Activated CD4-positive, alpha-beta T cell treated with anti-CD3 and anti-CD28 coated beads for 48 hours (primary cell): ENCODE measurements around the gene RAB6A.

Experiments used
- DNase-seq: peaks from one replicate; pipeline ENCODE4 v3.0.0-alpha.2; 2020

Gene RAB6A

GRCh38 chr11:73652046-73652730 lies 108.7 kb downstream of the RAB6A start:
- DNase-seq: no peak

DNA sequence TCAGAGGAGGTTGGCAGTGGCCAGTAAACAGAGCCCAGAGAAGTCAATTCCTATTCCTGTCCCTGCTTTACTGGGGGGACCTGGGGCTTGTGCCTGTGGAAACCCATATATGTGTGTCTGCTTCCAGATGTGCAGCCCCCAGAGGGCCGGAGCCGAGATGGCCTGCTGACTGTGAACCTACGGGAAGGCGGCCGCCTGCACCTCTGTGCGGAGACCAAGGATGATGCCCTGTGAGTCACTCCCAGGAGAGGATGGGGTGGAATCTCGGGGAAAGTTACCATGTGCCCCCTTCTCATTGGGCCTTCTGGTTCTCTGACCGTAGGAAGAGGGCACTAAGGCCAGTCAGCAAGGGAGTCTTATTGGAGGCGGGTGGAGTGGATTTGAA lies 109.2 kb downstream of the RAB6A start:
- DNase-seq: no peak

GRCh38 chr11:73651252-73651651 lies 109.6 kb downstream of the RAB6A start:
- DNase-seq: no peak

GRCh38 chr11:73650400-73650799 lies 110.5 kb downstream of the RAB6A start:
- DNase-seq: no peak

DNA sequence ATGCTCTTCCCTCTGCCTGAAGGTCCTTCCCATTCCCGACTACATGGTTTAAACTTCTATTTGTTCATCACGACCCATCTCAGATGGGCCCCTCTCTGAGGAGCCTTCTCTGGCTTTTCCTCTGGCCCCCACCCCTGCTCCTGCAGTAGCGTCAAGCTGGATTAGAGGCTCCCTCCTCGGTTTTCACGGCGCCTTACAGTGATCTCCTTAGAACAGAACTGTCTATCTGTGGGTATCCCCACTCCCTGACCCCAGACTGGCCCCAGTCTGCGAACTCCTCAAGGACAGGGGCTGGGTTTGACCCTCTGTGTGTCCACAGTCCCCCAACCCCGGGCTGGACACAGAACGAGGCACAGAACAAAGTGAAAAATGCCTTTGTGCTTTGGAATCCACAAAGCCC lies 111.7 kb downstream of the RAB6A start:
- DNase-seq: no peak

DNA sequence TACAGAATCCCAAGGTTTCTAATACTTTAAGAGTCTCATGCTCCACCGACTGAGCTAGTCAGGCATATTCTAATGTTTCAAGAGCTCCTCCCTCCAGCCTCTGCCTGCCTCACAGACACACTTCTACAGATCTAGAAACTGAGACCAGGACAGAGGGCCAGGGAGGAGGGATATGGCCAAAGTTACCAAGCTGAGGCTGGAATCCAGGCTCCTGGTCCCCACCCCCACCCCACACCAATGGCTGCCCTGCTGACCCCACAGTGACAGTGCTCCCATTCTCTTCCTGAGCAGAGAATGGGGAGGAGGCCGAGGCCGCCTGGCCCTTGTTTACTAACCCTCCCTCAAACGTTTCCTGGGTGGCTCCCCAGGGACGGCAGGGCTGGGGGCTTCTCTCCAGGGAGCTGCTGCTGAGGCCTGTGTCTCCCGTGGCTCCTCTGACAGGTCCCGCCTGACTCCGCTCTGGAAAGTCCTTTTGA lies 112.3 kb downstream of the RAB6A start:
- DNase-seq: no peak

- no peak for DNase-seq
Measured at GRCh38 chr11:73648121-73648520, 112.8 kb downstream of the RAB6A start.

DNA sequence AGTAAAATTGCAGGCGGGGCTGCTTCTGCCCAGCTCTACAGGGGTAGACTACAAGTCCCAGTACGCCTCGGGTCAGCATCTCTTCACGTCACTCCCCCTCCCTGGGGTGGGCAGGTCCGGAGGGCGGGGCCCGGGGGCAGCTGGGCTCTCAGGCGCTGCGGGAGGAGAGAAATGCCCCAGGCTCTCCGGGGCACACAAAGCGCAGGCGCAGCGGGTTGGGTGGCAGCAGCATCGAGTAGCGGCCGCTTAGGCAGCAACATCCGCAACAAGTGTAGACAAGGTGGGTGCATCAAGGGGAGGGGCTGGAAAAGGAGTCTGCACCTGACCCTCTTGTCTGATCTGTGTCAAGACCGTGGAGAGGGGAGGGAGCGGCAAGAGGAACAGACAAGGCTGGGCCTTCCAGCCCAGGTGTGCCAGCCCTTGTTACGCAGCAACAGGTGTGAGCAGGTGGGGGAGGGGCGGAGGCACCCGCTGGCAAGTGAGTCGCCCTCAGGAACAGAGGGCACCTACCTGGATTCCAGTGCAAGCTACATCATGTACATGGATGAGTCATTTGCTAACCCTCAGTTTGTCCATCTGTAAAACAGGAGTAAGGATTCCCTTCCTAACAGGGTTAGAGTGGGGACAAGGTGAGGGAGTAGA lies 113.3 kb downstream of the RAB6A start:
- DNase-seq: peak; percentile 94

DNA sequence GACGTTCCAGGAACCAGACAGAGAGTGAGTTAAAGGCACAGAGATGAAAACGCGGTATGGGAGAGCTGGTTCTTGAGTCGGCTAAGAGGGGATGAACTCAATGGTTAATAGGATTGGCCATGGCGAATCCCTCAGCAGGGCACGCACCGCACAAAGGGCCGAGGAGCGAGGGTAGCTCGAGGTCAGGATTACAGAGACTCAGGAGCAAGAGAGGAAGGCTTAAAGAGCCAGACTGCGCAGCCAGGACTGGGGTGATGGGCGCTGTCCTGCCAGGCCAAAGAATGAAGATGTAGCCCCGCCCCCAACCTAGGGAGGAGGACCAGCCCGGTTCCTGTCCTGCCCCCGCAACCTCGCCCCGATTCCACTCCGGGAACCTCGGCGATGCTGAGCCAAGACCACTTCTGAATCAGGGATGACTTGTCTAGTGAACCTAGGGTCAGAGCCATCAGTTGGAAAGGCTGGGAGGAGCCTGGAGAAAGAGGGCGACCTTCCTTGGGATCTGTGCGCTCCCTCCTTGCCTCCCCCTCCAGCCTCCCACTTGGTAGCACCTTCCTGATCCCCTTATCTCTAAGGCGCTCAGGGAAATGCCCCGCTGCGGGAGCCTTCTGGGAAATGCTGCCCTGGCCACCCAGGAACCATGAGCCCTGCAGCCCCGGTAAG lies 114.8 kb downstream of the RAB6A start, which contains the start of gene PLEKHB1:
PLEKHB1 (plus strand) TSS at position 610 of the 660 bp plus-strand sequence; CDS start at position 638, 28 bp downstream.
- no peak for DNase-seq

DNA sequence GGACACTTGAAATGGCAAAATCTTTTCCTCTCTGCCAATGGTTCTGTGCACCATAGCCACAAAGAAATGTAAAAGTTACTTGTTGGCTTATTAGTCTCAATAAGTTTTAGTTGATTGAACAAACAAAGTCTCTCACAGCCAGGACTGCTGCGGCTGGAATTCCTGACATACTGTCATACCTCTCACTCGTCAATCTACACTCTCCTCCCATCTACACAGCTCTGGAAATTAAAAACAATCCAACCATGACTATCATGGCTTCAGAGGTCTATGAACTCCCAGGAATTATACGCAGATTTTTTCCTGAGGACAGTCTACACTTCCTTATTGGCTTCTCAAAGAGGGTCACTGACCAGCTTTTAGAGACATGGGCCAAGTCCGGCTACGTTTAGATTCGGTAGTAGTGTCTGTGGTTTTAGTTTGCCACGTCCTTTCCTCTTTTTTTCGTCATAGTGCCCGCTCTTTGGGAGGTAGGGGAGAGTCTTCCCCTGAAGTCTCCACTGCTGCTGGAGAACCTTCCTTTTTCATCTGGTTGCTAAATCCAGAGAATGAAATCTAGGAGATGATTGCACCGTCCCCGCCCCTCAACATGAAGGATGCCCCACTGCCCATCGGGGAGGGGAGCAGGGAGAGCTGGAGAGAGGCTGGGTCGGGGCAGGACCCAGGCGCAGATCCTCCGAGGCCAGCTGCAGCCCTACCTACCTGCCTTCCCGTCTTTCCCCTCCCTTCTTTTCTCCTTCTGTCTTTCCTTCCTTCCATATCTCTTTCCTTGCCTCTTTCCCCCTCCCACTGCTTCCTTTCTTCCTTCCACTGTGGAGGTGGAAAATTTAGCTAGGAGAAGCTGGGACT lies 115.5 kb downstream of the RAB6A start:
- DNase-seq: no peak

DNA sequence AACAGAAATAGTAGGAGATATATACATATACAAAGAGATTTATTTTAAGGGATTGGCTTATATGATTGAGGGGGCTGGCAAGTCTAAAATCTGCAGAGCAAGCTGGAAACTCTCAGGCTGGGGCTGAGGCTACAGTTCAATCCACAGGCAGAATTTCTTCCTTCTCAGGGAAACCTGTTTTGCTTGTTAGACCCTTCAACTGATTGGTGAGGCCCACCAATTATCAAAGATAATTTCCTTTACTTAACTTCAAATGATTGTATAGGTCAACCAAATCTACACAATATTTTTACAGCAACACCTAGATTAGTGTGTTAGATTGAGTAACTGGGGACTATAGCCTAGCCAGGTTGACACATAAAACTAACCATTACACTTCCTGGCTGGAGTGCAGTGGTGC lies 119.2 kb downstream of the RAB6A start:
- DNase-seq: no peak

GRCh38 chr11:73640592-73640991 lies 120.3 kb downstream of the RAB6A start:
- DNase-seq: no peak

DNA sequence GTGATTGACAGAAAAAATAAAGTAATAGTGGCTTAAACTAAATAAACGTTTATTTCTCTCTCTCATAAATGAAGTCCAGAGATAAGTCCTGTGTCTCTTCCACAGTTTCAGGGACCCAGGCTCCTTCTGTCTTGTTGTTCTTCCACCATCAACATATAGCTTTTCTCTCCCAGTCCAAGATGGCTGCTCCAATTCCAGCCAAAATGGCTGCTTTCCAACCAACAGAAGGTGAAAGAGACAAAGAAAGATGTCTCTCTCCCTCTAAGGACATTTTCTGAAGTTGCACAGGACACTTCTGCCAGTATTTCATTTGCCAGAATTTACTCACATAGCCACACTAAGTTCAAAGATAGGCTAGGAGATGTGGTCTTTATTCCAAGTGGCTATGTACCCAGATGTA lies 123.9 kb downstream of the RAB6A start:
- DNase-seq: no peak

DNA sequence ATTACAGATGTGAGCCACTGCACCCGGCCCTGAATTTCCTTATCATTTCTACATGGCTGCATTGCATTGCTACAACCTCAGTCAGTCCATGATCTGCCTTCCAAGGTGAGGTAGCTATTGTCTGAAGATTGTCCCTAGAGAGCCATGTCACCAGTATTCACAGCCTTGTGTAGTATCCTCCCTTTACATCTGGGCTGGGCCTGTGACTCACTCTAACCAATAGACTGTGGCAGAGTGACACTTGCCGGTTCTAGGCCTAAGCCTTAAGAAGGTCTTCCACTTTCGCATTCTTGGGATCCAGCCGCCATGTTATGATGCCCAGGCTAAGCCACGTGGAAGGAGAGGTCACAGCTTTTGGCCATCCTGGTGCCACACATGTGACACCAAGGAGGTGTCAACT lies 124.6 kb downstream of the RAB6A start:
- no peak for DNase-seq

- no peak for DNase-seq
Measured at GRCh38 chr11:73635721-73636120, 125.2 kb downstream of the RAB6A start.

- DNase-seq: no peak
Measured at GRCh38 chr11:73633999-73634398, 126.9 kb downstream of the RAB6A start.

GRCh38 chr11:73632996-73633395 lies 127.9 kb downstream of the RAB6A start:
- DNase-seq: no peak

DNA sequence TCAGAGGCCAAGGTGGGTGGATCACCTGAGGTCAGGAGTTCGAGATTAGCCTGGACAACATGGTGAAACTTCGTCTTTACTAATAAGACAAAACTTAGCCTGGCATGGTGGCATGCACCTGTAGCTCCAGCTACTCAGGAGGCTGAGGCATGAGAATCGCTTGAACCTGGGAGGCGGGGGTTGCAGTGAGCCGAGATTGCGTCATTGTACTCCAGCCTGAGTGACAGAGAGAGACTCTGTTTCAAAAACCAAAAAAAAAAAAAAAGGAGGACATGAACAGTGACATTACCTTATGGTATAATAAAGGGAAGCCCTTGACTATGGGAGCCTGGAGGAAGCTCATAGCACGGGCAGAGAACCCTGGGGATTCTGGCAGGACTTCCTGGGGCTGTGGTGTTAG lies 131.0 kb downstream of the RAB6A start:
- DNase-seq: no peak

DNA sequence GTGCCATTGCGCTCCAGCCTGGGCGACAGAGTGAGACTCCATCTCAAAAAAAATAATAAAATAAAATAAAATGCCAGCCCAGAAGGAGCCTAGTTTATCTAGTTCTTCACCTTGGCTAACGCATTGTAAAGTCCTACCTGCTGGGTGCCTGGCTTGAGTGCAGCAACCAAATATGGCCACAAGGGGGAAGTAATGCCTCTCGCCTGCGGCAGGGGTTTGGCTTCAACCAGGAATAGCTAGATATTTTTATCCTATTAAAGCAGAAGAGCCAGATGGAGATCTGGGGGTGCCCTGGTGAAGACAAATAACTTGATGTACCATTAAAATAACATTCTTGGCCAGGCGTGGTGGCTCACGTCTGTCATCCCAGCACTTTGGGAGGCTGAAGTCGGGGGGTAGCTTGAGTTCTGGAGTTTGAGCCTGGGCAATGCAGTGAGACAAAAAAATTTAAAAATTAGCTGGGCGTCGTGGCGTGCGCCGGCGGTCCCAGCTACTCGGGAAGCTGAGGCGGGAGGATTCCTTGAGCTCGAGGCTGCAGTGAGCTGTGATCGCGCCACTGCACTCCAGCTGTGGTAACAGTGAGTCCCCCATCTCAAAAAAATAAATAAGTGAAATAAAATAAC lies 135.1 kb downstream of the RAB6A start:
- DNase-seq: peak; percentile 76
